Measurements from ENCODE around the gene TECPR1. TPM values are rescaled to one million over a fixed set of nuclear protein-coding genes. Genes with fewer than 3 reads are reported as not detected.

The TECPR1 gene
- total RNA-seq, 1 experiment from 2014 or later: 26.4 TPM

DNA sequence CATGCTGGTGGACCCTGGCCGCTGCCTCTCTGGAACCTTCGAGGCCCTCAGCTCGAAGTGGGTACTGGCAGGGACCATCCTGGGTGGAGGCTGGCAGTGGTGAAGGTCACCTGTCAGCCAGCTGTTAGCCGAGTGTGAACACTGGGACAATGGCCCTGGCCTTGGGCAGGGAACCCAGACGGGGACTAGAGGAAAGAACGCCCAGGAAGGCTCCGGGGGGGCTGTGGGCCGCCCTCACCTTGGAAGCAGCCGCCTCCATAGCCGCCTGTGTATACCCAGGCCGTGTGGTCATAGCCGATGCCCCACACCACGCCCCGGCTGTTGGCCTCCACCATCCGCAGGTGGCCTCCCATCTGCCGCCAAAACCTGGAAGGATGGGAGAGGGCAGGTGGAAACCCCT lies 23.2 kb downstream of the TECPR1 start:
- intact Hi-C loops (cut with micrococcal nuclease; ENCODE audit: unreplicated experiment): no loop called here
- TF ChIP-seq, protein P1, sequence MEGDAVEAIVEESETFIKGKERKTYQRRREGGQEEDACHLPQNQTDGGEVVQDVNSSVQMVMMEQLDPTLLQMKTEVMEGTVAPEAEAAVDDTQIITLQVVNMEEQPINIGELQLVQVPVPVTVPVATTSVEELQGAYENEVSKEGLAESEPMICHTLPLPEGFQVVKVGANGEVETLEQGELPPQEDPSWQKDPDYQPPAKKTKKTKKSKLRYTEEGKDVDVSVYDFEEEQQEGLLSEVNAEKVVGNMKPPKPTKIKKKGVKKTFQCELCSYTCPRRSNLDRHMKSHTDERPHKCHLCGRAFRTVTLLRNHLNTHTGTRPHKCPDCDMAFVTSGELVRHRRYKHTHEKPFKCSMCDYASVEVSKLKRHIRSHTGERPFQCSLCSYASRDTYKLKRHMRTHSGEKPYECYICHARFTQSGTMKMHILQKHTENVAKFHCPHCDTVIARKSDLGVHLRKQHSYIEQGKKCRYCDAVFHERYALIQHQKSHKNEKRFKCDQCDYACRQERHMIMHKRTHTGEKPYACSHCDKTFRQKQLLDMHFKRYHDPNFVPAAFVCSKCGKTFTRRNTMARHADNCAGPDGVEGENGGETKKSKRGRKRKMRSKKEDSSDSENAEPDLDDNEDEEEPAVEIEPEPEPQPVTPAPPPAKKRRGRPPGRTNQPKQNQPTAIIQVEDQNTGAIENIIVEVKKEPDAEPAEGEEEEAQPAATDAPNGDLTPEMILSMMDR (IDR thresholded peaks at IDR 0.05; ENCODE audit: insufficient read depth in 1 of 2, low read depth in 1 of 2, low read length in 1 of 2, severe bottlenecking in 1 of 2, unreplicated experiment in 1 of 2): no peak
- Mint-ChIP-seq H3K27ac (ENCODE audit: unreplicated experiment) (no peak overlapping the region), H3K9me3 (ENCODE audit: unreplicated experiment) (no peaks in the 10 kb centered on the region), H3K27me3 (ENCODE audit: insufficient read depth, unreplicated experiment) (no peaks in the 10 kb centered on the region), H3K4me1 (ENCODE audit: low read depth, unreplicated experiment) (no peaks in the 10 kb centered on the region), H3K4me3 (ENCODE audit: unreplicated experiment) (no peak overlapping the region), H3K36me3 (ENCODE audit: insufficient read depth, unreplicated experiment) (peaks cover 8% of the 10 kb centered on the region)
- Histone ChIP-seq H3K27me3 (replicated peaks; ENCODE audit: control insufficient read depth, insufficient read depth, low read length) (no peaks in the 10 kb centered on the region), H3K36me3 (ENCODE audit: control insufficient read depth, insufficient read depth, low read length) (no peaks in the 10 kb centered on the region), H3K4me1 (no peaks in the 10 kb centered on the region), H3K4me3 (ENCODE audit: low read depth, low read length) (no peak overlapping the region), H3K9me3 (no peaks in the 10 kb centered on the region)
- CTCF ChIA-PET: no interaction called here
- BruUV-seq (replicated peaks): no TSS peak
- POLR2A ChIA-PET: no interaction called here
- no peak for DNase-seq

DNA sequence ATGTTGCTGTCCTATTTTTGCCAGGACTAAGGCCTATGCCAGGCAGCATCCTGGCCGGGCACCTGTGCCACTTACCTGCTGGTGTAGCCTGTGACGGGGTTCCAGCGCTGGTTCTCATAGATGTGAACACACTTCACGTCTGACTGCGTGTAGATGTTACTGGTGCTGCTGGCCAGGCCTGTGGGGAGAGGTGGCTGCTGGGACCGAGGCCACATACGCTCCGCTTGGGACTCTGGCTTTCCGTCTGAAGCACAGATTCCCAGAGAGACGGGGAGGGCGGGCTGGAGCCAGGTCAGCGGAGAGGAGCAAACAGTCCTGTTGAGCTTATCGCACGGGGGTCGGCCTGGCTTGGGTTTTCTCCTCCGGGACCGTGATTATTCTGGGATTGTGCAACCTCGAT lies 24.1 kb downstream of the TECPR1 start:
- no peaks in the 10 kb centered on the region for H3K36me3 ChIP-seq (ENCODE audit: control insufficient read depth, insufficient read depth, low read length)
- TF ChIP-seq, protein P1 (IDR thresholded peaks at IDR 0.05; ENCODE audit: insufficient read depth in 1 of 2, low read depth in 1 of 2, low read length in 1 of 2, severe bottlenecking in 1 of 2, unreplicated experiment in 1 of 2): no peak
- no peak for DNase-seq
- POLR2A ChIA-PET: no interaction called here
- no peak overlapping the region for H3K4me3 ChIP-seq (ENCODE audit: low read depth, low read length)
- no peaks in the 10 kb centered on the region for H3K27me3 ChIP-seq (replicated peaks; ENCODE audit: control insufficient read depth, insufficient read depth, low read length)
- Mint-ChIP-seq H3K4me3 (ENCODE audit: unreplicated experiment) (no peak overlapping the region), H3K27ac (ENCODE audit: unreplicated experiment) (no peak overlapping the region), H3K36me3 (ENCODE audit: insufficient read depth, unreplicated experiment) (peaks cover 8% of the 10 kb centered on the region), H3K27me3 (ENCODE audit: insufficient read depth, unreplicated experiment) (no peaks in the 10 kb centered on the region), H3K4me1 (ENCODE audit: low read depth, unreplicated experiment) (no peaks in the 10 kb centered on the region), H3K9me3 (ENCODE audit: unreplicated experiment) (no peaks in the 10 kb centered on the region)
- no TSS peak for BruUV-seq (replicated peaks)
- H3K4me1 ChIP-seq: no peaks in the 10 kb centered on the region
- intact Hi-C loops (cut with micrococcal nuclease; ENCODE audit: unreplicated experiment): no loop called here
- CTCF ChIA-PET: no interaction called here
- H3K9me3 ChIP-seq: no peaks in the 10 kb centered on the region

DNA sequence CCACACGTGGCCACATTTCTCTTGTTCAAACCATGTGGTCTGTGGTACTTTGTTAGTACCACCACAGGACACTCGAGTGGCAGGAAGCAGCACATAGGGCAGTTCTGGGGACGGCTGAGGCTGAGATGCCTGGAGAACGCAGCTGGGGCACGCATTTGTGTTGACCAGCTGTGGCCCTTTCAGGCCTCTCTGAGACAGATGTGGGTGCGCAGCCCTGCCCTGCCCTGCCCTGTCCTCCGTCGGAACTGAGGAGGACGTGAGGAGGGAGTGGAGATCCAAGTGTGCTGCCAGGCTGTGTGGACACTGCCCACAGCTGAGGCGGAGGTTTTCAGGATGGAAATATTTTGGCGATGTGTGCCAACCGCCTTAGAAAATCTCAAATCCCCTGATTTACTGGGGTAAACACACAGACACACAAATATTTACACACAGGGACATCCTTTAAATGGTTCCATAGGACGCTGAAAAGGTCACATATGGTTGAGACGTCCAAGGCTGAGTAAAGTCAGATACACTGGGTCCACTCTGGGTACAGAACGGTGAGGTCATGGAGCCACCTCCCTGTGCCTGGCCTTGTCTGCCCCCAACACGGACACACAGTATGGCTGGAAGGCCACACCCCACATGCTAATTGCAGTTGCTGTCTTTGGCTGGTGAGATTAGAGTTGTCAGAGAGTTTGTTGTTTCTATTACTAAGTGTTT lies 26.0 kb downstream of the TECPR1 start:
- H3K36me3 ChIP-seq (ENCODE audit: control insufficient read depth, insufficient read depth, low read length): no peaks in the 10 kb centered on the region
- H3K4me3 ChIP-seq (ENCODE audit: low read depth, low read length): no peak overlapping the region
- H3K27ac Mint-ChIP-seq (ENCODE audit: unreplicated experiment): no peak overlapping the region
- BruUV-seq (replicated peaks): no TSS peak
- H3K4me3 Mint-ChIP-seq (ENCODE audit: unreplicated experiment): no peak overlapping the region
- POLR2A ChIA-PET: no interaction called here
- H3K27me3 Mint-ChIP-seq (ENCODE audit: insufficient read depth, unreplicated experiment): no peaks in the 10 kb centered on the region
- H3K36me3 Mint-ChIP-seq (ENCODE audit: insufficient read depth, unreplicated experiment): peaks cover 11% of the 10 kb centered on the region
- H3K4me1 ChIP-seq: no peaks in the 10 kb centered on the region
- intact Hi-C loops (cut with micrococcal nuclease; ENCODE audit: unreplicated experiment): no loop called here
- no peaks in the 10 kb centered on the region for H3K9me3 Mint-ChIP-seq (ENCODE audit: unreplicated experiment)
- H3K4me1 Mint-ChIP-seq (ENCODE audit: low read depth, unreplicated experiment): no peaks in the 10 kb centered on the region
- TF ChIP-seq, protein P1 (IDR thresholded peaks at IDR 0.05; ENCODE audit: insufficient read depth in 1 of 2, low read depth in 1 of 2, low read length in 1 of 2, severe bottlenecking in 1 of 2, unreplicated experiment in 1 of 2): no peak
- DNase-seq: no peak
- no peaks in the 10 kb centered on the region for H3K27me3 ChIP-seq (replicated peaks; ENCODE audit: control insufficient read depth, insufficient read depth, low read length)
- CTCF ChIA-PET: interaction anchor here (0.6 kb wide), 1 partner anchor 9 kb away, joined by 3 read pairs; no protein-coding TSS in a partner anchor
- H3K9me3 ChIP-seq: no peaks in the 10 kb centered on the region
